K562 (cell line): ENCODE measurements around the gene ZFHX2. TPM values are rescaled to one million over a fixed set of nuclear protein-coding genes. Genes with fewer than 3 reads are reported as not detected.

Experiments
- ATAC-seq: fragments of 200-7000 bp; cut with Tn5 transposase; 3 replicates; pipeline ENCODE4 v1.9.1; 2020; ENCODE audit warnings: moderate library complexity
- BruUV-seq: library from RNA; stranded (reverse); fragments of 400-500 nt; replicated peaks from 2 replicates; lab custom pipeline; 2021; lab: Mats Ljungman, UMichigan
- CTCF ChIA-PET: fragments of 300-600 bp; formaldehyde crosslinking; extraction: SDS; loops from one replicate; lab custom pipeline; 2021; ENCODE audit warnings: low intra/inter-chr PET ratio; lab: Yijun Ruan, JAX
- POLR2A ChIA-PET: fragments of 300-600, 350-650 bp; sonication (Branson Sonifier 250); formaldehyde crosslinking; extraction: SDS; loops from one replicate; lab custom pipeline; 2021; ENCODE audit warnings: antibody characterized with exemption, inconsistent platforms; lab: Yijun Ruan, JAX
- DNase-seq, 4 experiments: peaks; one replicate each; pipeline versions ENCODE4 v3.0.0 to v3.0.0-alpha.2; 2011 to 2018; ENCODE audit warnings: low spot score in 3 of 4, mixed read lengths in 3 of 4; ENCODE audit errors: extremely low read depth in 1 of 4
- FAIRE-seq: peaks from 2 replicates; lab custom pipeline; 2011; peaks lifted over from hg19 to GRCh38; lab: Jason Lieb, UNC
- H2AFZ ChIP-seq: 2 replicates; pipeline ENCODE4 v1.6.0; 2011; ENCODE audit warnings: low read depth, low read length, control low read depth, inconsistent platforms
- H3K27ac ChIP-seq: fragments of 200-600 bp; 3 replicates; pipeline ENCODE4 v1.8.0; 2011; ENCODE audit warnings: low read depth, mild to moderate bottlenecking, control low read depth, inconsistent platforms, low read length, moderate library complexity, mixed read lengths; ENCODE audit errors: extremely low read depth
- H3K27me3 ChIP-seq, 2 experiments: fragments of 300-600 bp in 1 of 2; 2 replicates in 1 of 2; 3 replicates in 1 of 2; pipeline versions ENCODE4 v1.6.0 to v1.8.0; 2011; ENCODE audit warnings: inconsistent platforms in 2 of 2, low read length in 2 of 2, mild to moderate bottlenecking in 1 of 2, mixed read lengths in 1 of 2, moderate library complexity in 1 of 2; ENCODE audit not compliant: control insufficient read depth in 2 of 2, insufficient read depth in 2 of 2
- H3K36me3 ChIP-seq: fragments of 300-600 bp; 3 replicates; pipeline ENCODE4 v1.8.0; 2011; ENCODE audit warnings: mild to moderate bottlenecking, low read length, inconsistent platforms; ENCODE audit not compliant: control insufficient read depth, insufficient read depth
- H3K4me1 ChIP-seq, 2 experiments: fragments of 200-600 bp in 1 of 2; replicated peaks in 1 of 2; 2 replicates in 1 of 2; 3 replicates in 1 of 2; pipeline versions ENCODE4 v1.5.1 to v1.8.0; 2011; ENCODE audit warnings: inconsistent platforms in 2 of 2, low read length in 2 of 2, mild to moderate bottlenecking in 1 of 2, mixed read lengths in 1 of 2, moderate library complexity in 1 of 2; ENCODE audit not compliant: control insufficient read depth in 2 of 2, insufficient read depth in 2 of 2
- H3K4me2 ChIP-seq: 2 replicates; pipeline ENCODE4 v1.6.1; 2011; ENCODE audit warnings: low read length, control low read depth, inconsistent platforms, mixed read lengths; ENCODE audit not compliant: insufficient read depth
- H3K4me3 ChIP-seq: fragments of 200-600 bp; sonication (generic), shearing (Covaris generic); 2 replicates; pipeline ENCODE4 v1.5.1; 2016; ENCODE audit warnings: control low read depth, inconsistent platforms
- H3K79me2 ChIP-seq: fragments of 200-600 bp; 3 replicates; pipeline ENCODE4 v1.8.0; 2011; ENCODE audit warnings: low read length, inconsistent platforms; ENCODE audit not compliant: control insufficient read depth, insufficient read depth
- H3K9ac ChIP-seq, 2 experiments: 2 replicates each; pipeline versions ENCODE4 v1.6.0 to v1.6.1; 2011; ENCODE audit warnings: low read depth in 2 of 2, low read length in 2 of 2, control low read depth in 1 of 2, inconsistent platforms in 1 of 2, mild to moderate bottlenecking in 1 of 2, mixed read lengths in 1 of 2; ENCODE audit not compliant: insufficient read depth in 1 of 2
- H3K9me1 ChIP-seq: one replicate; pipeline ENCODE4 v1.6.0; 2011; ENCODE audit warnings: inconsistent platforms, mild to moderate bottlenecking, low read length, moderate library complexity; ENCODE audit not compliant: control insufficient read depth, insufficient read depth
- H3K9me3 ChIP-seq: replicated peaks from 2 replicates; pipeline ENCODE4 v1.5.1; 2011; ENCODE audit warnings: low read depth, low read length, inconsistent platforms; ENCODE audit not compliant: control insufficient read depth, insufficient read depth
- H4K20me1 ChIP-seq: replicated peaks from 2 replicates; pipeline ENCODE4 v1.6.1; 2011; ENCODE audit warnings: low read length, inconsistent platforms, mixed read lengths; ENCODE audit not compliant: control insufficient read depth, insufficient read depth
- POLR2G ChIP-seq: fragments of 200-400 bp; formaldehyde crosslinking; IDR thresholded peaks from 2 replicates; pipeline ENCODE4 v1.6.1; 2017; ENCODE audit warnings: low read depth, mild to moderate bottlenecking, antibody characterized with exemption, low read length, moderate library complexity
- TAF15 ChIP-seq: fragments of 200-400 bp; formaldehyde crosslinking; IDR thresholded peaks from 2 replicates; pipeline ENCODE4 v1.6.1; 2017; ENCODE audit warnings: mild to moderate bottlenecking, low read depth, low read length, moderate library complexity
- TAF7 ChIP-seq: fragments of 450-650 bp; IDR thresholded peaks from 2 replicates; pipeline ENCODE4 v1.6.1; 2016; ENCODE audit warnings: missing genetic modification characterization, missing compliant biosample characterization
- WHSC1 ChIP-seq: IDR thresholded peaks from one replicate; pipeline ENCODE4 v1.6.1; 2012; ENCODE audit warnings: low read length, control low read depth, inconsistent platforms
- ZEB2 ChIP-seq: fragments of 450-650 bp; IDR thresholded peaks from 2 replicates; pipeline ENCODE4 v1.6.1; 2016
- ZNF175 ChIP-seq: fragments of 200-800 bp; sonication (Bioruptor generic); IDR thresholded peaks from 2 replicates; pipeline ENCODE4 v1.6.1; 2016; ENCODE audit warnings: low read depth, mild to moderate bottlenecking, missing genetic modification characterization, missing compliant biosample characterization
- WGBS: fragments of 100-300 bp; shearing (Covaris generic); methylation state at CpG from one replicate; pipeline ENCODE4 v1.1.6; 2016; ENCODE audit warnings: low coverage, mixed read lengths; ENCODE audit not compliant: insufficient coverage; ENCODE audit errors: missing lambda C conversion rate; 5-methylcytosine and 5-hydroxymethylcytosine counted together
- in situ Hi-C: fragments of 300-500 bp; cut with MboI; formaldehyde crosslinking; loops from 4 replicates; pipeline ENCODE4 v1.15.0; 2018; ENCODE audit warnings: inconsistent platforms, mixed read lengths
- intact Hi-C: fragments of 100-400 bp; cut with micrococcal nuclease; formaldehyde crosslinking; loops from 2 replicates; pipeline ENCODE4 v1.14.2; 2022
- polyA plus RNA-seq, 8 experiments: library from polyadenylated mRNA; depleted of rRNA in 4 of 8; stranded (reverse) in 5 of 8; unstranded in 3 of 8; fragments of >200 nt; fragmentation: Nextera tagmentation in 2 of 8; fragmentation: Illumina TruSeq in 1 of 8; extraction: Ambion mirVana in 2 of 8; extraction: Trizol in 1 of 8; gene quantifications; 2 replicates each; pipeline versions ENCODE4 v1.2.1 to v1.2.3, GENCODE V29; 2011 to 2014; ENCODE audit warnings: inconsistent platforms in 1 of 8, missing spikeins in 1 of 8
- total RNA-seq, 7 experiments: library from RNA; depleted of rRNA in 6 of 7; stranded (reverse); fragments of >200 nt in 6 of 7; fragmentation: Illumina TruSeq in 2 of 7; extraction: Trizol in 2 of 7; gene quantifications; 2 replicates each; pipeline versions ENCODE4 v1.2.1 to v1.2.3, GENCODE V29; 2011 to 2021; ENCODE audit warnings: low replicate concordance in 1 of 7
- TF ChIP-seq, protein P1 (sequence below): fragments of 250-450 bp; sonication (Bioruptor Pico); IDR thresholded peaks from 2 replicates; pipeline ENCODE4 v1.5.1; 2021; ENCODE audit warnings: mild to moderate bottlenecking
- TF ChIP-seq, protein P2 (sequence below), 3 experiments: fragments of 200-800 bp in 1 of 3; sonication (Bioruptor generic) in 1 of 3; sonication (generic) in 1 of 3; formaldehyde crosslinking in 1 of 3; IDR thresholded peaks; 2 replicates each; pipeline versions ENCODE4 v1.6.1 to v1.8.0; 2016 to 2022; ENCODE audit warnings: mild to moderate bottlenecking in 2 of 3, missing compliant biosample characterization in 2 of 3, missing genetic modification characterization in 2 of 3, missing genetic modification reagents in 1 of 3

Gene ZFHX2
- total and polyA plus RNA-seq, 9 of the 15 experiments (the other 6 are each of a cell fraction or from before 2014, with no cell fraction given), result 0.06 to 0.11 (median 0.11) TPM; not detected in 4

DNA sequence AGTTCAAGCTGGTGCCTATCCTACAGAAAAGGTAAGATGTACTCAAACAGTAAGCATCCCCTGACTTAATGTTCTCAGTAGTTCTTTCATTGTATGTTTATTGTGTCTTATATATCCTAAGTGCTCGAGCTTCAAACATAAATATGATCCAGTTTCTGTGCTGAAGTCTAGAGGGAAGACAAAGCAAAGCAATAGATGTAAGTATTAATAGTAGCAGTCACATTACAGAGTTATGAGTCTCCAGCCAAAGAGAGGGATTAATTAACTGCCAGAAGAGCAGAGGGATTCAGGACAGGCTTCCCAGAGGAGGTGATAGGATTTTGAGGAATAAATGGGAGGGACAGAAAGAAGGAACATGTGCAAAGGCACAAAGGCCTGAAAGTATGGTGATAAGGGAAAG lies 80.6 kb downstream of the ZFHX2 start:
- H3K27ac ChIP-seq, result no peak overlapping the region
- no peaks in the 10 kb centered on the region for H3K27me3 ChIP-seq
- H3K9me3 ChIP-seq, result peaks cover 9% of the 10 kb centered on the region
- CTCF ChIA-PET, result no interaction called here
- no peak for ATAC-seq
- peaks cover 51% of the 10 kb centered on the region for H3K36me3 ChIP-seq
- H3K9me1 ChIP-seq, result no peaks in the 10 kb centered on the region
- FAIRE-seq, result no peak
- H4K20me1 ChIP-seq, result no peaks in the 10 kb centered on the region
- DNase-seq, result no peak
- peaks cover 3 to 4% of the 10 kb centered on the region in 2 experiments; a peak in 2 of 5 replicates for H3K4me1 ChIP-seq
- peaks cover 18% of the 10 kb centered on the region for H3K79me2 ChIP-seq
- POLR2A ChIA-PET, result no interaction called here
- TF ChIP-seq WHSC1 (no peak), TAF7 (tag) (no peak), ZNF175 (no peak), POLR2G (no peak), TAF15 (no peak), ZEB2 (no peak)
- TF ChIP-seq, protein P1, sequence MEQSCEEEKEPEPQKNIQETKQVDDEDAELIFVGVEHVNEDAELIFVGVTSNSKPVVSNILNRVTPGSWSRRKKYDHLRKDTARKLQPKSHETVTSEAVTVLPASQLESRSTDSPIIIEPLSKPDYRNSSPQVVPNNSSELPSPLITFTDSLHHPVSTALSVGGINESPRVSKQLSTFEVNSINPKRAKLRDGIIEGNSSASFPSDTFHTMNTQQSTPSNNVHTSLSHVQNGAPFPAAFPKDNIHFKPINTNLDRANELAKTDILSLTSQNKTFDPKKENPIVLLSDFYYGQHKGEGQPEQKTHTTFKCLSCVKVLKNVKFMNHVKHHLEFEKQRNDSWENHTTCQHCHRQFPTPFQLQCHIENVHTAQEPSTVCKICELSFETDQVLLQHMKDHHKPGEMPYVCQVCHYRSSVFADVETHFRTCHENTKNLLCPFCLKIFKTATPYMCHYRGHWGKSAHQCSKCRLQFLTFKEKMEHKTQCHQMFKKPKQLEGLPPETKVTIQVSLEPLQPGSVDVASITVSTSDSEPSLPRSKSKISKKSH (CRISPR knock-in tag), result no peak
- TF ChIP-seq, protein P2, sequence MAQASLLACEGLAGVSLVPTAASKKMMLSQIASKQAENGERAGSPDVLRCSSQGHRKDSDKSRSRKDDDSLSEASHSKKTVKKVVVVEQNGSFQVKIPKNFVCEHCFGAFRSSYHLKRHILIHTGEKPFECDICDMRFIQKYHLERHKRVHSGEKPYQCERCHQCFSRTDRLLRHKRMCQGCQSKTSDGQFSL (CRISPR knock-in tag; IDR thresholded peaks at IDR 0.05), result no peak
- TF ChIP-seq, protein P2 (tag; IDR thresholded peaks at IDR 0.05), result no peak
- no TSS peak for BruUV-seq
- in situ Hi-C loops, result no loop called here
- no peak overlapping the region for H3K4me2 ChIP-seq
- no peak overlapping the region for H3K4me3 ChIP-seq
- no peak overlapping the region for H3K9ac ChIP-seq
- WGBS, result 92% methylated on average over 1 of the region's 1 CpG
- H2AFZ ChIP-seq, result no peak overlapping the region
- intact Hi-C loops, result no loop called here

Other genes with a start within 250 kb of the ZFHX2 start
Only the 7 nearest of the 14 such genes appear.
- gene MYH6, start 143.5 kb downstream of the ZFHX2 start, total RNA-seq (2014; rRNA removed), result not detected in 2 replicates
- gene MYH6, start 143.5 kb downstream of the ZFHX2 start, total RNA-seq (2014; rRNA removed; fragmentation: Illumina TruSeq; extraction: Trizol), result not detected in 2 replicates
- not detected in 2 replicates for gene MYH6, start 143.5 kb downstream of the ZFHX2 start, total RNA-seq (2015; rRNA removed; fragmentation: Illumina TruSeq; extraction: Trizol)
- gene MYH6, start 143.5 kb downstream of the ZFHX2 start, total RNA-seq (2021), result not detected in 2 replicates
- gene MYH6, start 143.5 kb downstream of the ZFHX2 start, polyA plus RNA-seq (2011; rRNA removed), result not detected in 2 replicates
- not detected in 2 replicates for gene MYH6, start 143.5 kb downstream of the ZFHX2 start, polyA plus RNA-seq (2014; fragmentation: Illumina TruSeq; extraction: Trizol)
- not detected for gene MYH6, start 143.5 kb downstream of the ZFHX2 start, polyA plus RNA-seq (2014; fragmentation: Nextera tagmentation; extraction: Ambion mirVana)
- gene MYH6, start 143.5 kb downstream of the ZFHX2 start, polyA plus RNA-seq (2014; rRNA removed), result not detected in 2 replicates
- not detected in 2 replicates for gene MYH7, start 116.1 kb downstream of the ZFHX2 start, total RNA-seq (2014; rRNA removed)
- not detected in 2 replicates for gene MYH7, start 116.1 kb downstream of the ZFHX2 start, total RNA-seq (2014; rRNA removed; fragmentation: Illumina TruSeq; extraction: Trizol)
- gene MYH7, start 116.1 kb downstream of the ZFHX2 start, total RNA-seq (2015; rRNA removed; fragmentation: Illumina TruSeq; extraction: Trizol), result not detected in 2 replicates
- gene MYH7, start 116.1 kb downstream of the ZFHX2 start, total RNA-seq (2021), result not detected in 2 replicates
- gene MYH7, start 116.1 kb downstream of the ZFHX2 start, polyA plus RNA-seq (2011; rRNA removed), result not detected in 2 replicates
- gene MYH7, start 116.1 kb downstream of the ZFHX2 start, polyA plus RNA-seq (2014; fragmentation: Illumina TruSeq; extraction: Trizol), result not detected in 2 replicates
- gene MYH7, start 116.1 kb downstream of the ZFHX2 start, polyA plus RNA-seq (2014; fragmentation: Nextera tagmentation; extraction: Ambion mirVana), result not detected
- gene MYH7, start 116.1 kb downstream of the ZFHX2 start, polyA plus RNA-seq (2014; rRNA removed), result not detected in 2 replicates
- 55.1 and 65.3 TPM in 2 replicates for gene NGDN, start 82.1 kb downstream of the ZFHX2 start, total RNA-seq (2014; rRNA removed)
- gene NGDN, start 82.1 kb downstream of the ZFHX2 start, total RNA-seq (2014; rRNA removed; fragmentation: Illumina TruSeq; extraction: Trizol), result 85.2 and 95.2 TPM in 2 replicates
- 73.1 and 74.9 TPM in 2 replicates for gene NGDN, start 82.1 kb downstream of the ZFHX2 start, total RNA-seq (2015; rRNA removed; fragmentation: Illumina TruSeq; extraction: Trizol)
- gene NGDN, start 82.1 kb downstream of the ZFHX2 start, total RNA-seq (2021), result 41.6 and 42.9 TPM in 2 replicates
- gene NGDN, start 82.1 kb downstream of the ZFHX2 start, polyA plus RNA-seq (2011; rRNA removed), result 62.2 and 82.6 TPM in 2 replicates
- gene NGDN, start 82.1 kb downstream of the ZFHX2 start, polyA plus RNA-seq (2014; fragmentation: Illumina TruSeq; extraction: Trizol), result 71.9 and 74.0 TPM in 2 replicates
- gene NGDN, start 82.1 kb downstream of the ZFHX2 start, polyA plus RNA-seq (2014; fragmentation: Nextera tagmentation; extraction: Ambion mirVana), result 100 to 1,000 TPM; 165 to 195 TPM
- gene NGDN, start 82.1 kb downstream of the ZFHX2 start, polyA plus RNA-seq (2014; rRNA removed), result 73.5 and 82.4 TPM in 2 replicates
- 5.2 and 12.2 TPM in 2 replicates for gene THTPA, start 4.5 kb upstream of the ZFHX2 start, total RNA-seq (2014; rRNA removed)
- gene THTPA, start 4.5 kb upstream of the ZFHX2 start, total RNA-seq (2014; rRNA removed; fragmentation: Illumina TruSeq; extraction: Trizol), result 2.2 and 2.4 TPM in 2 replicates
- gene THTPA, start 4.5 kb upstream of the ZFHX2 start, total RNA-seq (2015; rRNA removed; fragmentation: Illumina TruSeq; extraction: Trizol), result 3.8 and 4.2 TPM in 2 replicates
- 6.3 and 8.7 TPM in 2 replicates for gene THTPA, start 4.5 kb upstream of the ZFHX2 start, total RNA-seq (2021)
- gene THTPA, start 4.5 kb upstream of the ZFHX2 start, polyA plus RNA-seq (2011; rRNA removed), result 2.2 and 3.8 TPM in 2 replicates
- gene THTPA, start 4.5 kb upstream of the ZFHX2 start, polyA plus RNA-seq (2014; fragmentation: Illumina TruSeq; extraction: Trizol), result 6.8 and 8.4 TPM in 2 replicates
- gene THTPA, start 4.5 kb upstream of the ZFHX2 start, polyA plus RNA-seq (2014; fragmentation: Nextera tagmentation; extraction: Ambion mirVana), result 1 to 10 TPM; 6.4 to 6.5 TPM
- gene THTPA, start 4.5 kb upstream of the ZFHX2 start, polyA plus RNA-seq (2014; rRNA removed), result 5.1 and 9.4 TPM in 2 replicates
- 19.1 and 25.8 TPM in 2 replicates for gene AP1G2, start 16.0 kb upstream of the ZFHX2 start, total RNA-seq (2014; rRNA removed)
- gene AP1G2, start 16.0 kb upstream of the ZFHX2 start, total RNA-seq (2014; rRNA removed; fragmentation: Illumina TruSeq; extraction: Trizol), result 12.2 and 19.8 TPM in 2 replicates
- 27.7 and 31.9 TPM in 2 replicates for gene AP1G2, start 16.0 kb upstream of the ZFHX2 start, total RNA-seq (2015; rRNA removed; fragmentation: Illumina TruSeq; extraction: Trizol)
- gene AP1G2, start 16.0 kb upstream of the ZFHX2 start, total RNA-seq (2021), result 51.9 and 58.1 TPM in 2 replicates
- gene AP1G2, start 16.0 kb upstream of the ZFHX2 start, polyA plus RNA-seq (2011; rRNA removed), result 65.3 and 135 TPM in 2 replicates
- 41.3 and 56.2 TPM in 2 replicates for gene AP1G2, start 16.0 kb upstream of the ZFHX2 start, polyA plus RNA-seq (2014; fragmentation: Illumina TruSeq; extraction: Trizol)
- gene AP1G2, start 16.0 kb upstream of the ZFHX2 start, polyA plus RNA-seq (2014; fragmentation: Nextera tagmentation; extraction: Ambion mirVana), result 10 to 100 TPM; 22.9 to 33.3 TPM
- 73.4 and 83.5 TPM in 2 replicates for gene AP1G2, start 16.0 kb upstream of the ZFHX2 start, polyA plus RNA-seq (2014; rRNA removed)
- gene JPH4, start 27.0 kb upstream of the ZFHX2 start, total RNA-seq (2014; rRNA removed), result 0.04 TPM in 1 of 2 replicates, not detected in the other
- gene JPH4, start 27.0 kb upstream of the ZFHX2 start, total RNA-seq (2014; rRNA removed; fragmentation: Illumina TruSeq; extraction: Trizol), result not detected in 2 replicates
- gene JPH4, start 27.0 kb upstream of the ZFHX2 start, total RNA-seq (2015; rRNA removed; fragmentation: Illumina TruSeq; extraction: Trizol), result 0.04 TPM in 1 of 2 replicates, not detected in the other
- 0.13 TPM in 2 replicates for gene JPH4, start 27.0 kb upstream of the ZFHX2 start, total RNA-seq (2021)
- not detected in 2 replicates for gene JPH4, start 27.0 kb upstream of the ZFHX2 start, polyA plus RNA-seq (2011; rRNA removed)
- 0.04 and 0.07 TPM in 2 replicates for gene JPH4, start 27.0 kb upstream of the ZFHX2 start, polyA plus RNA-seq (2014; fragmentation: Illumina TruSeq; extraction: Trizol)
- under 1 TPM in 1 of 2 experiments, not detected in 1; 0.06 TPM for gene JPH4, start 27.0 kb upstream of the ZFHX2 start, polyA plus RNA-seq (2014; fragmentation: Nextera tagmentation; extraction: Ambion mirVana)
- 0.07 TPM in 1 of 2 replicates, not detected in the other for gene JPH4, start 27.0 kb upstream of the ZFHX2 start, polyA plus RNA-seq (2014; rRNA removed)
- gene DHRS2, start 84.6 kb upstream of the ZFHX2 start, total RNA-seq (2014; rRNA removed), result 64.4 and 73.6 TPM in 2 replicates
- 57.9 and 68.7 TPM in 2 replicates for gene DHRS2, start 84.6 kb upstream of the ZFHX2 start, total RNA-seq (2014; rRNA removed; fragmentation: Illumina TruSeq; extraction: Trizol)
- 73.2 and 73.4 TPM in 2 replicates for gene DHRS2, start 84.6 kb upstream of the ZFHX2 start, total RNA-seq (2015; rRNA removed; fragmentation: Illumina TruSeq; extraction: Trizol)
- gene DHRS2, start 84.6 kb upstream of the ZFHX2 start, total RNA-seq (2021), result 59.4 and 62.9 TPM in 2 replicates
- 45.5 and 47.2 TPM in 2 replicates for gene DHRS2, start 84.6 kb upstream of the ZFHX2 start, polyA plus RNA-seq (2011; rRNA removed)
- gene DHRS2, start 84.6 kb upstream of the ZFHX2 start, polyA plus RNA-seq (2014; fragmentation: Illumina TruSeq; extraction: Trizol), result 89.3 and 90.9 TPM in 2 replicates
- gene DHRS2, start 84.6 kb upstream of the ZFHX2 start, polyA plus RNA-seq (2014; fragmentation: Nextera tagmentation; extraction: Ambion mirVana), result 1 to 10 TPM; 2.9 to 5.4 TPM
- gene DHRS2, start 84.6 kb upstream of the ZFHX2 start, polyA plus RNA-seq (2014; rRNA removed), result 96.8 and 107 TPM in 2 replicates